Osteoblast (primary cell): Measurements from ENCODE around the gene OPRD1. TPM values are rescaled to one million over a fixed set of nuclear protein-coding genes. Genes with fewer than 3 reads are reported as not detected.
"Not testable (repeated sequence)": the region's sequence is repeated elsewhere in the genome, so short reads cannot be mapped to it uniquely, and the experiment has no call there.

Experiments used
- DNase-seq: peaks from one replicate; pipeline ENCODE4 v3.0.0; 2011; ENCODE audit warnings: low spot score, mixed read lengths; ENCODE audit not compliant: insufficient read length; ENCODE audit errors: missing footprints
- H2AFZ ChIP-seq: 2 replicates; pipeline ENCODE4 v1.6.0; 2011; ENCODE audit warnings: mild to moderate bottlenecking, low read length
- H3K27ac ChIP-seq: 2 replicates; pipeline ENCODE4 v1.5.1; 2011; ENCODE audit warnings: mild to moderate bottlenecking, low read depth, low read length, moderate library complexity
- H3K27me3 ChIP-seq: 2 replicates; pipeline ENCODE4 v1.6.0; 2012; ENCODE audit warnings: mild to moderate bottlenecking, control low read depth, inconsistent platforms, low read length, moderate library complexity; ENCODE audit not compliant: insufficient read depth
- H3K36me3 ChIP-seq: 2 replicates; pipeline ENCODE4 v1.5.1; 2011; ENCODE audit warnings: mild to moderate bottlenecking, low read length, control low read depth, moderate library complexity; ENCODE audit not compliant: insufficient read depth
- H3K4me1 ChIP-seq: 2 replicates; pipeline ENCODE4 v1.5.1; 2011; ENCODE audit warnings: mild to moderate bottlenecking, low read length, control low read depth, moderate library complexity; ENCODE audit not compliant: insufficient read depth
- H3K4me2 ChIP-seq: 2 replicates; pipeline ENCODE4 v1.6.0; 2011; ENCODE audit warnings: mild to moderate bottlenecking, low read length; ENCODE audit not compliant: insufficient read depth
- H3K4me3 ChIP-seq: fragments of 200-600 bp; sonication (generic); 3 replicates; pipeline ENCODE4 v1.5.1; 2012; ENCODE audit warnings: mild to moderate bottlenecking, low read length, inconsistent platforms; ENCODE audit not compliant: insufficient read depth
- H3K79me2 ChIP-seq: 2 replicates; pipeline ENCODE4 v1.6.0; 2012; ENCODE audit warnings: mild to moderate bottlenecking, low read length, control low read depth, inconsistent platforms; ENCODE audit not compliant: insufficient read depth
- H3K9me3 ChIP-seq: 2 replicates; pipeline ENCODE4 v1.5.1; 2011; ENCODE audit warnings: low read depth, low read length, control low read depth
- H4K20me1 ChIP-seq: 2 replicates; pipeline ENCODE4 v1.6.0; 2012; ENCODE audit warnings: mild to moderate bottlenecking, low read length, control low read depth; ENCODE audit not compliant: insufficient read depth
- total RNA-seq: library from RNA; depleted of rRNA; stranded (reverse); fragments of >200 nt; gene quantifications from 2 replicates; pipeline ENCODE4 v1.2.3, GENCODE V29; 2012
- TF ChIP-seq, protein P1 (sequence below): IDR thresholded peaks from 2 replicates; pipeline ENCODE4 v1.5.1; 2011; ENCODE audit warnings: mild to moderate bottlenecking, low read depth, low read length, moderate library complexity; ENCODE audit errors: extremely low read depth

Gene OPRD1
- total RNA-seq, result not detected in 2 replicates

GRCh38 chr1:28811766-28812668 is at the start of gene OPRD1:
OPRD1 (plus strand) TSS chr1:28812170; CDS start chr1:28812384, 214 bp downstream.
- no peaks in the 10 kb centered on the region for H4K20me1 ChIP-seq
- no peak within 1 kb of the TSS for H2AFZ ChIP-seq
- TF ChIP-seq, protein P1, sequence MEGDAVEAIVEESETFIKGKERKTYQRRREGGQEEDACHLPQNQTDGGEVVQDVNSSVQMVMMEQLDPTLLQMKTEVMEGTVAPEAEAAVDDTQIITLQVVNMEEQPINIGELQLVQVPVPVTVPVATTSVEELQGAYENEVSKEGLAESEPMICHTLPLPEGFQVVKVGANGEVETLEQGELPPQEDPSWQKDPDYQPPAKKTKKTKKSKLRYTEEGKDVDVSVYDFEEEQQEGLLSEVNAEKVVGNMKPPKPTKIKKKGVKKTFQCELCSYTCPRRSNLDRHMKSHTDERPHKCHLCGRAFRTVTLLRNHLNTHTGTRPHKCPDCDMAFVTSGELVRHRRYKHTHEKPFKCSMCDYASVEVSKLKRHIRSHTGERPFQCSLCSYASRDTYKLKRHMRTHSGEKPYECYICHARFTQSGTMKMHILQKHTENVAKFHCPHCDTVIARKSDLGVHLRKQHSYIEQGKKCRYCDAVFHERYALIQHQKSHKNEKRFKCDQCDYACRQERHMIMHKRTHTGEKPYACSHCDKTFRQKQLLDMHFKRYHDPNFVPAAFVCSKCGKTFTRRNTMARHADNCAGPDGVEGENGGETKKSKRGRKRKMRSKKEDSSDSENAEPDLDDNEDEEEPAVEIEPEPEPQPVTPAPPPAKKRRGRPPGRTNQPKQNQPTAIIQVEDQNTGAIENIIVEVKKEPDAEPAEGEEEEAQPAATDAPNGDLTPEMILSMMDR, result no peak
- no peaks in the 10 kb centered on the region for H3K79me2 ChIP-seq
- no peaks in the 10 kb centered on the region for H3K36me3 ChIP-seq
- H3K4me3 ChIP-seq, result no peak within 1 kb of the TSS
- peaks cover 70% of the 10 kb centered on the region for H3K27me3 ChIP-seq
- peak; percentile 81 for DNase-seq
- no peak within 1 kb of the TSS for H3K4me2 ChIP-seq
- H3K4me1 ChIP-seq, result no peaks in the 10 kb centered on the region
- H3K27ac ChIP-seq, result no peak within 1 kb of the TSS
- no peaks in the 10 kb centered on the region for H3K9me3 ChIP-seq

DNA sequence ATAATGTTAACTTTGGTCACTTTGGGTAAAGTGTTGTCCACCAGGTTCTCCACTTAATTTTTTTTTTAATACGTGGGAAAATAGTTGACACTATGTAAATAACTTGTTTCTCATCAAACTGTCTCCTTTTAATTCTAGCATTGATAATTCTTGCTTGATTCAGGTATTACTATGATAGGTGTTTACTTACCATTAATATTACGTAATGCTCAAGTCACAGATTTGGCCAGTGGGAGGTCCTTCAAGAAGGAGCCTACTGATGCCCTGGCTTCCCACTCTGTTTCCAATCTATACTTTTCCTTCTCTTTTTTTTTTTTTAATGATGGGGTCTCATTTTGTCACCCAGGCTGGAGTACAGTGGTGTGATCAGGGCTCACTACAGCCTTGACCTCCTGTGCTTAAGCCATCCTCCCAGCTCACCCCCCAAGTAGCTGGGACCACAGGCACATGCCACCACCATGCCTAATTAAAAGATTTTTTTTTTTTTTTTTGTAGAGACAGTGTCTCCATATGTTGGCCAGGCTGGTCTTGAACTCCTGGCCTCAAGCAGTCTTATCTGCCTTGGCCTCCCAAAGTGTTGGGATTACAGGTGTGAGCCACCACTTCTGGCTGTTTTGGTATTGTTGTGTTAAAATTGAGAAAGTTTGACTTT is 45.3 kb upstream of the OPRD1 start:
- Histone ChIP-seq H4K20me1 (peaks cover 32% of the 10 kb centered on the region), H3K79me2 (peaks cover 73% of the 10 kb centered on the region), H3K36me3 (peaks cover 32% of the 10 kb centered on the region)

DNA sequence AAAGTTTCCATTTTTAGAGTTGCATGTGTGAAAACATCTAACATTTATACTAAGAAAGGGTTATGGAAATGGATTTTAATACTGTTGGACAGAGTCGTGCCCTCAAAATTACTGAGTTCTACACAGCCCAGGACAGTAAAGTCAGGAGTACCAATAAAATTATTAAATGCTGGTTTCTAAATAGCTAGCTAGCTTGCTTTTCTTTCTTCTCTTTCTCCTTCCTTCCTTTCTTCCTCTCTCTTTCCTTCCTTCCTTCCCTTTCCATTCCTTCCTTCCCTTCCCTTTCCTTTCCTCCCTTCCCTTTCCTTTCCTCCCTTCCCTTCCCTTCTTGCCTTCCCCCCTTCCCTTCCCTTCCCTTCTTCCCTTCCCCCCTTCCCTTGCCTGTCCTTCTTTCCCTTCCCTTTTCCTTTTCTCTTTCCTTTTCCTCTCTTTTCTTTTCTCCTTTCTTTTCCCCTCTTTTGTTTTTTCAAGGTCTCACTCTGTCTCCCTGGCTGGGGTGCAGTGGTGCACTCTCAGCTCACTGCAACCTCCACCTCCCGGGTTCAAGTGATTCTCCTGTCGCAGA is 41.3 kb upstream of the OPRD1 start:
- Histone ChIP-seq H3K4me2 (no peak overlapping the region), H3K4me1 (peaks cover 2% of the 10 kb centered on the region), H3K36me3 (peaks cover 32% of the 10 kb centered on the region), H3K79me2 (peaks cover 42% of the 10 kb centered on the region), H3K27me3 (no peaks in the 10 kb centered on the region), H3K9me3 (no peaks in the 10 kb centered on the region), H2AFZ (no peak overlapping the region), H3K4me3 (no peak overlapping the region), H3K27ac (no peak overlapping the region), H4K20me1 (peaks cover 25% of the 10 kb centered on the region)
- TF ChIP-seq, protein P1, result no peak
- DNase-seq, result no peak

More for the DNA sequence above, 45.3 kb upstream of the OPRD1 start:
- TF ChIP-seq, protein P1, result no peak
- Histone ChIP-seq H3K4me3 (no peak overlapping the region), H3K27ac (no peak overlapping the region), H3K9me3 (no peaks in the 10 kb centered on the region), H3K4me2 (no peak overlapping the region), H2AFZ (no peak overlapping the region), H3K4me1 (peaks cover 2% of the 10 kb centered on the region), H3K27me3 (no peaks in the 10 kb centered on the region)
- no peak for DNase-seq

GRCh38 chr1:28771921-28772320 is 40.0 kb upstream of the OPRD1 start:
- Histone ChIP-seq H3K36me3 (peaks cover 32% of the 10 kb centered on the region), H3K79me2 (peaks cover 30% of the 10 kb centered on the region), H4K20me1 (peaks cover 14% of the 10 kb centered on the region)
- not testable (repeated sequence) for H3K9me3 ChIP-seq, H3K4me1 ChIP-seq, H3K4me3 ChIP-seq, DNase-seq, H3K27ac ChIP-seq, H2AFZ ChIP-seq, H3K27me3 ChIP-seq, H3K4me2 ChIP-seq
